Upper lobe of left lung (tissue), 4 donors: Measurements from ENCODE around the gene NAPSA.

Source experiments
- EP300 ChIP-seq, 4 donors: sonication (generic); formaldehyde crosslinking; IDR thresholded peaks; one replicate each; pipeline ENCODE4 v1.5.1; 2017; ENCODE audit warnings: antibody characterized with exemption in 4 of 4, control low read depth in 2 of 4
- POLR2A ChIP-seq, 4 donors: fragments of 450-650 bp; IDR thresholded peaks; one replicate each; pipeline ENCODE4 v1.5.1; 2016 to 2017; ENCODE audit warnings: antibody characterized with exemption in 4 of 4, mild to moderate bottlenecking in 2 of 4
- POLR2AphosphoS5 ChIP-seq, 2 donors: sonication (generic); formaldehyde crosslinking; IDR thresholded peaks; one replicate each; pipeline ENCODE4 v1.5.1; 2017; ENCODE audit warnings: antibody characterized with exemption in 2 of 2
- TF ChIP-seq, protein P1 (sequence below), 6 experiments: fragments of 450-650 bp in 4 of 6; fragments of 200-600 bp in 2 of 6; sonication (generic) in 2 of 6; IDR thresholded peaks; one replicate each; pipeline ENCODE4 v1.5.1; 2016 to 2019; ENCODE audit warnings: antibody characterized with exemption in 6 of 6

DNA sequence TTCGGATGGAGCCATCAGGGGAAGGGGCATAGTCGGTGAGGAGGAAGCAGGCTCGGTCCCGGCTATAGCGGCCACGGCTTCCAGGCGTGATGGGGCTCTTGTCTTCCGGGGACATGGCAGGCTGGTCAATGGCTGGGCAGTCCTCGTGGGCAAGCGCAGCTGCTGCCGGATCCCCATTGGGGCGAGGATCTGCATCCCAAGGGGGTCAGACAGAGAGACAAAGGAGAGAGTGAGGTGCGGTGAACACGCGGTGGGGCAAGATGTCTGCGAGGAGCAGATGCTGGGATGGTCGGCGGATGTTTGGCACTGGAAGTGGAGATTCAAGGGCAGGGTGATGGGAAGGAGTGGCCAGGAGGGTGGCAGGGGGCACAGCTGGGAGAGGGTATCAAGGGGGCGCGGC lies 44.8 kb downstream of the NAPSA start:
- TF ChIP-seq, protein P1, sequence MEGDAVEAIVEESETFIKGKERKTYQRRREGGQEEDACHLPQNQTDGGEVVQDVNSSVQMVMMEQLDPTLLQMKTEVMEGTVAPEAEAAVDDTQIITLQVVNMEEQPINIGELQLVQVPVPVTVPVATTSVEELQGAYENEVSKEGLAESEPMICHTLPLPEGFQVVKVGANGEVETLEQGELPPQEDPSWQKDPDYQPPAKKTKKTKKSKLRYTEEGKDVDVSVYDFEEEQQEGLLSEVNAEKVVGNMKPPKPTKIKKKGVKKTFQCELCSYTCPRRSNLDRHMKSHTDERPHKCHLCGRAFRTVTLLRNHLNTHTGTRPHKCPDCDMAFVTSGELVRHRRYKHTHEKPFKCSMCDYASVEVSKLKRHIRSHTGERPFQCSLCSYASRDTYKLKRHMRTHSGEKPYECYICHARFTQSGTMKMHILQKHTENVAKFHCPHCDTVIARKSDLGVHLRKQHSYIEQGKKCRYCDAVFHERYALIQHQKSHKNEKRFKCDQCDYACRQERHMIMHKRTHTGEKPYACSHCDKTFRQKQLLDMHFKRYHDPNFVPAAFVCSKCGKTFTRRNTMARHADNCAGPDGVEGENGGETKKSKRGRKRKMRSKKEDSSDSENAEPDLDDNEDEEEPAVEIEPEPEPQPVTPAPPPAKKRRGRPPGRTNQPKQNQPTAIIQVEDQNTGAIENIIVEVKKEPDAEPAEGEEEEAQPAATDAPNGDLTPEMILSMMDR (IDR thresholded peaks at IDR 0.05), result no peak
- TF ChIP-seq POLR2A (IDR thresholded peaks at IDR 0.05) (no peak), EP300 (IDR thresholded peaks at IDR 0.05) (no peak), POLR2AphosphoS5 (IDR thresholded peaks at IDR 0.05) (no peak)
